Duodenal mucosa (tissue), 2 donors: ENCODE results near the gene NR1I3.
"Not testable (repeated sequence)": the region's sequence is repeated elsewhere in the genome, so short reads cannot be mapped to it uniquely, and the experiment has no call there.

Experiments
- H3K27ac ChIP-seq: one replicate; pipeline ENCODE4 v1.7.0; 2013; ENCODE audit warnings: low read depth, low read length
- H3K27me3 ChIP-seq, 2 donors: one replicate each; pipeline ENCODE4 v1.7.0; 2013; ENCODE audit warnings: low read length in 2 of 2, control low read depth in 1 of 2; ENCODE audit not compliant: insufficient read depth in 2 of 2, control insufficient read depth in 1 of 2
- H3K36me3 ChIP-seq, 2 donors: one replicate each; pipeline ENCODE4 v1.7.0; 2013; ENCODE audit warnings: low read length in 2 of 2, control low read depth in 1 of 2; ENCODE audit not compliant: insufficient read depth in 2 of 2, control insufficient read depth in 1 of 2
- H3K4me1 ChIP-seq, 2 donors: one replicate each; pipeline ENCODE4 v1.7.0; 2013; ENCODE audit warnings: low read length in 2 of 2, control low read depth in 1 of 2; ENCODE audit not compliant: insufficient read depth in 2 of 2, control insufficient read depth in 1 of 2
- H3K4me3 ChIP-seq, 2 donors: one replicate each; pipeline ENCODE4 v1.7.0; 2013; ENCODE audit warnings: low read length in 2 of 2, low read depth in 1 of 2
- H3K9ac ChIP-seq, 2 donors: one replicate each; pipeline ENCODE4 v1.7.0; 2013; ENCODE audit warnings: low read length in 2 of 2, low read depth in 1 of 2
- H3K9me3 ChIP-seq, 2 donors: one replicate each; pipeline ENCODE4 v1.7.0; 2013; ENCODE audit warnings: low read length in 2 of 2, control low read depth in 1 of 2; ENCODE audit not compliant: control insufficient read depth in 1 of 2

The NR1I3 gene

DNA sequence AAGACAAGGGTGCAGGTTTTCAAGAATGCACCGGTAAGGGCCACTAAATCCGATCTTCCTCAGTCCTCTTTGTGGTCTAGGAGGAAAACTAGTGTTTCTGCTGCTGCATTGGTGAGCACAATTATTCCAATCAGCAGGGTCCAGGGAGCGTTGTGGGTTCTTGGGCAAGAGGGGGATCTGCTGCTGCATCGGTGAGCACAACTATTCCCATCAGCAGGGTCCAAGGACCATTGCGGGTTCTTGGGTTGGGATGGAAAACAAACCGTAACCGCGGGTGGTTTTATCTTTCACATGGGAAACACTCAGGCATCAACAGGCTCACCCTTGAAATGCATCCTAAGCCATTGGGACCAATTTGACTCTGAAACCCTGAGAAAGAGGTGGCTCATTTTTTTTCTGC, 13.6 kb upstream of the NR1I3 start:
- Histone ChIP-seq H3K4me1 (no peaks in the 10 kb centered on the region), H3K27ac (no peak overlapping the region), H3K9me3 (no peaks in the 10 kb centered on the region), H3K9ac (no peak overlapping the region), H3K36me3 (no peaks in the 10 kb centered on the region), H3K27me3 (no peaks in the 10 kb centered on the region), H3K4me3 (no peak overlapping the region)

DNA sequence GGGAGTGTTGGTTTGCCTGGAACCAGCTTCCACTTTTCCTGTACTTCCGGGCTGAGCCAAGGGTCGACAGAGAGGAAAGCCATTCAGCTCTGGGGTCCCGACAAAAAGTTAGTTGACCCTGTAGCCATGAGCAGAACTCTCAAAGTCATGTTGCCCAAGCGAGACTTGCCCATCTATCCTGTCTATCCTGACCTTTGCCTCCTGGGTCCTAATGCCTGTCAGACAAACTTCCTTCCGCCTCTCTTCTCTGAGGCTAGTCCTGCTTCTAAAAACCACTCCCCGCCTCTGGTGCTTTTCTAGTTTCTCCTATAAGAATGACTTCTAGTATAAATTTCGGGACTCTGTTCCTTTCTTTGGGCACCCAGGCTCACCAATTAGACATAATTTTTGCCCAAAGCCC, 12.8 kb upstream of the NR1I3 start:
- H3K9me3 ChIP-seq, result no peaks in the 10 kb centered on the region
- H3K27me3 ChIP-seq, result no peaks in the 10 kb centered on the region
- H3K4me3 ChIP-seq, result no peak overlapping the region
- no peaks in the 10 kb centered on the region for H3K36me3 ChIP-seq
- H3K9ac ChIP-seq, result no peak overlapping the region
- no peak overlapping the region for H3K27ac ChIP-seq
- no peaks in the 10 kb centered on the region for H3K4me1 ChIP-seq

DNA sequence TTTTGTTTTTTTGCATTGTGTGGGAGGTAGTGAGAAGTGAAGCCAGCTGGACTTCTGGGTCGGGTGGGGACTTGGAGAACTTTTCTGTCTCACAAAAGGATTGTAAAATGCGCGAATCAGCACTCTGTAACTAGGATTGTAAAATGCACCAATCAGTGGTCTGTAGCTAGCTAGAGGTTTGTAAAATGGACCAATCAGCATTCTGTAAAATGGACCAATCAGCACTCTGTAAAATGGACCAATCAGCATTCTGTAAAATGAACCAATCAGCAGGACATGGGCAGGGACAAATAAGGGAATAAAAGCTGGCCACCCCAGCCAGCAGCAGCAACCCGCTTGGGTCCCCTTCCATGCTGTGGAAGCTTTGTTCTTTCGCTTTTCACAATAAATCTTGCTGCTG, 12.1 kb upstream of the NR1I3 start:
- not testable (repeated sequence) for H3K4me1 ChIP-seq, H3K27me3 ChIP-seq, H3K4me3 ChIP-seq, H3K9ac ChIP-seq, H3K27ac ChIP-seq, H3K9me3 ChIP-seq, H3K36me3 ChIP-seq

DNA sequence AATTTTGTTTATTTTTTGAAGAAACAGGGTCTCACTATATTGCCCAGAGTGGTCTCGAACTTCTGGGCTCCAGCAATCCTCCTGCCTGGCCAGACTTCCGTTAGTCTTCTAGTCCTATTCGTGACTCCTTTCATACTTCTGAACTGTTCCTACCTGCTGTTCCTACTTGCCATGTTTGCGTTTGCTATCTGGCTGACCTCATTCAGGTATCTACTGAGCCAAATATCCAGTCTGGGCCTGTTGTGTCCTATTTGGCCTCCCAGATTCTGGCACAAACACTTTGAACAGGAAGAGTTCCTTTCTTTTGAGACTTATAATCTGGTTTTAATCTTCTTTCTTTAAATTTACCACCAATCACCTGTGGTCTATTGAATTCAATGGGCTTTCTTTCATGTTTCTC, 6.9 kb upstream of the NR1I3 start:
- Histone ChIP-seq H3K4me3 (no peak overlapping the region), H3K36me3 (no peaks in the 10 kb centered on the region), H3K9ac (no peak overlapping the region), H3K27me3 (no peaks in the 10 kb centered on the region), H3K4me1 (no peaks in the 10 kb centered on the region), H3K27ac (no peak overlapping the region), H3K9me3 (no peaks in the 10 kb centered on the region)

DNA sequence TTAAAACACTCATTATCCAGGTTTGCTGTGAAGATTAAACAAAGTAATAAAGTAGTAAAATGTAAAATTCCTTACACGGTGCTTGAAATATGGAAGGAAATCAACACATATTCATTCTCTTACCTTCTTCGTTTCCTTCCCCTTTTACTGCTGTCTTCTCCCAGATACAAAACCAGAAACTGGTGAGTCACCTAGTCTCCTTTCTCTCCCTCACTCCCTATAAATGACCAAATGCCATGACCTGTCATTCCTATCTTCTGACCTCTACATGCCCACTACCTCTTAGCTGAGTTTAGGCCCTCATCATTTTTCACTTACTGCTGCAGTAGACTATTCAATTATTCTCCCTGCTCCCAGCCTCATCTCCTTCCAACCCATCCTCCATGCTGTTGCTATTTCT, 4.3 kb upstream of the NR1I3 start:
- Histone ChIP-seq H3K27me3 (no peaks in the 10 kb centered on the region), H3K9me3 (no peaks in the 10 kb centered on the region), H3K36me3 (no peaks in the 10 kb centered on the region), H3K9ac (no peak overlapping the region), H3K27ac (no peak overlapping the region), H3K4me1 (no peaks in the 10 kb centered on the region), H3K4me3 (no peak overlapping the region)

DNA sequence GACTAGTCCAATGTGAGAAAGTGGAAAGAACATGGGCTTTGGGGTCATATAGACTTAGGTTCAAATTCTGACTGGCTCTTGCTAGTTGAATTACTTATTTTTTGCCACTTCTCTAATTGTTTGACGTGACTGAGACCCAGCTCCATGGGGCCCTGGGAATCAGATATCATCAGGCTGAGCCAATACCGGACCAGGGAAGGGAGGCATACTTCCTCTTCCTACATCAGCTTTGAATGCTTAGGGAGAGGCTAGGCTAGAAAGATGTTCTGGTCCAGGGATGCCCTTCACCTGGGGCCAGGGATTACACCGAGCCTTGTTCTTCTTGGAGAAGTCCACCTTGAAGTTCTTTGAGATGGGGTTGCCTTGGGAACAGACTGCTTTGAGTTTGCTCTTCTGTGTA, 3.7 kb upstream of the NR1I3 start:
- Histone ChIP-seq H3K9ac (no peak overlapping the region), H3K4me1 (no peaks in the 10 kb centered on the region), H3K4me3 (no peak overlapping the region), H3K9me3 (no peaks in the 10 kb centered on the region), H3K36me3 (no peaks in the 10 kb centered on the region), H3K27ac (no peak overlapping the region), H3K27me3 (no peaks in the 10 kb centered on the region)

DNA sequence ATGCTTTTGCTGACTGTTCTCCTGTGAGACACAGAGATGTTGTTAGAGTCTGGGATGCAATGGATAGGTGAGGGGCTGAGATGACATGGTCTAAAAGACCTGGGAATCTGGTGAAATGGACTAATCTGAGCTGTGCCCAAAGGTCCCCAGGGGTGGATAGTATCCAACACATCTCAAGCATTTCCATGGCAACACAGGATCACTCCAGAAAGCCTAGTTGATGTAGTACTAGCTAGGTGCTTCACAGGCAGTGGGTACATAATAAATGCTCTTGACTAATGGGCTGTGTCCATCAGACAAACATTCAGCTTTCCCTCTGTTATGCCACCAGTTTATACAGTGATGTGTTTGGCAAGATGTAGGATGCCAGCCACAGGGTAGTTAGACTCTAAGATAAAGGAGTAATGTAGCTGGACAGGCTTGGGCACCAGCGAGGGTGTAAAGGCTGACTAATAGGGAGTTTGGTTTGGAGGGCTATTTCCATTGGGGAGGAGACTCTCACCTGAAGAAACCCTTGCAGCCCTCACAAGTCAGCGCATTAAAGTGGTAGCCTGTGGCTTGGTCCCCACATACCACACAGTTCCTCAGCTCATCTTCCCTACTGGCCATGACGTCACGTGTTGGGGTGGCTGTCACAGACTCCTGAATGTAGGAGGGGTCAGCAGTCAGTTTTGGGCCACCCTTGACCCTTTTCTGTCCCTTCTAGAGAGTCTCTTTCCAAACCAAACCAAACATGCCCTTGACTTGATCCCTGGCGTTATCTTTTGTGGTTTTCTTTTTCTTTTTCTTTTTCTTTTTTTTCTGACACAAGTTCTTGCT, 1.8 kb downstream of the NR1I3 start:
- Histone ChIP-seq H3K27me3 (no peaks in the 10 kb centered on the region), H3K36me3 (no peaks in the 10 kb centered on the region), H3K9ac (no peak overlapping the region), H3K4me3 (no peak overlapping the region), H3K4me1 (no peaks in the 10 kb centered on the region), H3K9me3 (no peaks in the 10 kb centered on the region), H3K27ac (no peak overlapping the region)

DNA sequence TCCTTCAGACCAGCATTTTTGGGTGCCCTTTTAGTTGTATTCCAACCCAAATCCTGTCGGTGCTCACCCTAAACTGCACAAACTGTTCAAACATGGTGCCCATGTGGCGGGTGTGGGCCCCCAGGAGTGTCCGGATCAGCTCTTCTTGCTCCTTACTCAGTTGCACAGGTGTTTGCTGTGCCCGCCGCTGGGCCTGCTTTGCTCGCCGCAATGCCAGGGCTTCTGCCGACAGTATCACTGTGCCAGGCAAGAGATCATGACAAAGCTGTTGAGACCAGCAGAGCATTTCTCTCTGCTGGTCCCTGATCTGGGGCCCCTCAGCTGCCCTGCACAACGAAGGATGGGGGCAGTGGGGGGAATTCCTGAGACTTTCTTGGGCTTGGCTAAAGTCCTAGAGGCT, 4.9 kb downstream of the NR1I3 start:
- Histone ChIP-seq H3K4me1 (peaks cover 0 to 1% of the 10 kb centered on the region in 2 donors), H3K9ac (no peak overlapping the region), H3K36me3 (peaks cover 20 to 28% of the 10 kb centered on the region in 2 donors), H3K27me3 (no peaks in the 10 kb centered on the region), H3K4me3 (no peak overlapping the region), H3K9me3 (no peaks in the 10 kb centered on the region), H3K27ac (no peak overlapping the region)

DNA sequence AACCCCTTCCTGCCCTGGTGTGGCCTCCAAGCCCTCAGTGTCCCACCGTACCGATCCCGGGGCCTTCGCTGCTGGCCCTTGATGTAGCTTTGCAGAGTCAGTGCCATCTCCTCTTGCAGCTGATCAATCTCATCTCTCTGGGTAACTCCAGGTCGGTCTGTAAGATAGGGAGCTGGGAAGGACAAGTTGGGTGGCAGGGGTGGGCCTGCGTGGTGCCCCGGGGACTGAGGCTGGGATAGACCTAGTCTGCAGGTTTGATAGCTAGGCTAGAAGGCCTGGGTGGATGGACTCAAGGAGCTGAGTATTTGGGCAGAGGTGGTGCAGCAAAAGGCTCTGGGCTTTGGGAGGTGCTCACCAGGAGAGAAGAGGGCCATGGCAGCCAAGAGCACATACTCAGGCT, 7.2 kb downstream of the NR1I3 start:
- no peak overlapping the region for H3K27ac ChIP-seq
- peaks cover 22 to 30% of the 10 kb centered on the region in 2 donors for H3K36me3 ChIP-seq
- no peaks in the 10 kb centered on the region for H3K27me3 ChIP-seq
- H3K9ac ChIP-seq, result no peak overlapping the region
- H3K4me1 ChIP-seq, result peaks cover 17 to 19% of the 10 kb centered on the region in 2 donors
- H3K4me3 ChIP-seq, result no peak overlapping the region
- no peaks in the 10 kb centered on the region for H3K9me3 ChIP-seq

DNA sequence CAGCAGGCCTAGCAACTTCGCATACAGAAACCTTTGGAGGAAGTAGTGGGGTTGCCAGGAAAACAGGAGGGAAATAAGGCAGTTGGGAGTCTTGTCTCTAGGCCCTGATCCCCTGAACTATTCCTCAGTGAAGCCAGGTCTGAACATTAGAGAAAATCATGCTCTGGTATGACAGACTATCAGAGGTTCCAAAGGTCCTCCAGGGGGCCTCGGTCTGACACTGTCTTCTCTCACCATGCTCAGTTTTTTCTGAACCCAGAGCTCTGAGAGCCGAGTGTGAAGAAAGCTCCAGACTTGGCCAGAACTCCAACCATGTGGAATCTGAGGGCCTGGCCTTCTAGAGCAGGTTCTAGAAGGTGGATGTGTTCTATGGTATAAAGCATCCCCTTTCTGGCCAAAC, 8.1 kb downstream of the NR1I3 start:
- Histone ChIP-seq H3K9ac (no peak overlapping the region), H3K9me3 (no peaks in the 10 kb centered on the region), H3K4me3 (no peak overlapping the region), H3K27ac (no peak overlapping the region), H3K36me3 (peaks cover 22 to 30% of the 10 kb centered on the region in 2 donors), H3K4me1 (peaks cover 23 to 25% of the 10 kb centered on the region in 2 donors), H3K27me3 (no peaks in the 10 kb centered on the region)
